Naive thymus-derived CD4-positive, alpha-beta T cell (primary cell): ENCODE measurements around the gene JDP2. TPM values are rescaled to one million over a fixed set of nuclear protein-coding genes. Genes with fewer than 3 reads are reported as not detected.
A peak's percentile ranks its signal among the peaks of the same experiment; 100 is the strongest.

Experiments used
- ATAC-seq: fragments of 150-1000 bp; cut with Tn5 transposase; 2 replicates; pipeline ENCODE4 v1.10.0; 2021; ENCODE audit warnings: mild to moderate bottlenecking, moderate library complexity
- CTCF ChIA-PET: fragments of 350-600 bp; sonication (Branson Sonifier 250); formaldehyde crosslinking; loops from one replicate; lab custom pipeline; 2021; ENCODE audit warnings: antibody characterized with exemption; lab: Charles Lee
- POLR2A ChIA-PET: fragments of 350-600 bp; sonication (Branson Sonifier 250); formaldehyde crosslinking; loops from one replicate; lab custom pipeline; 2021; ENCODE audit warnings: antibody characterized with exemption, inconsistent platforms; lab: Charles Lee
- DNase-seq, 9 donors: peaks; one replicate each; pipeline versions ENCODE4 v3.0.0 to v3.0.0-alpha.2; 2020 to 2022; ENCODE audit warnings: mixed read lengths in 1 of 9
- H3K27ac ChIP-seq: one replicate; pipeline ENCODE4 v1.7.0; 2013; ENCODE audit warnings: mild to moderate bottlenecking, low read depth, low read length, moderate library complexity
- H3K27me3 ChIP-seq, 2 donors: one replicate each; pipeline ENCODE4 v1.7.0; 2013; ENCODE audit warnings: low read length in 2 of 2, mild to moderate bottlenecking in 2 of 2, moderate library complexity in 2 of 2; ENCODE audit not compliant: control insufficient read depth in 2 of 2, insufficient read depth in 2 of 2
- H3K36me3 ChIP-seq, 3 experiments: 1 replicate in 2 of 3; 2 replicates in 1 of 3; pipeline ENCODE4 v1.7.0; 2013; ENCODE audit warnings: low read length in 3 of 3, mild to moderate bottlenecking in 3 of 3, moderate library complexity in 1 of 3; ENCODE audit not compliant: insufficient read depth in 3 of 3, control insufficient read depth in 2 of 3
- H3K4me1 ChIP-seq, 2 donors: one replicate each; pipeline ENCODE4 v1.7.0; 2013; ENCODE audit warnings: low read length in 2 of 2, mild to moderate bottlenecking in 2 of 2, moderate library complexity in 1 of 2; ENCODE audit not compliant: control insufficient read depth in 2 of 2, insufficient read depth in 2 of 2
- H3K4me3 ChIP-seq: 2 replicates; pipeline ENCODE4 v1.7.0; 2013; ENCODE audit warnings: mild to moderate bottlenecking, low read length
- H3K9me3 ChIP-seq, 3 experiments: 1 replicate in 2 of 3; 2 replicates in 1 of 3; pipeline ENCODE4 v1.7.0; 2013; ENCODE audit warnings: low read length in 3 of 3; ENCODE audit not compliant: control insufficient read depth in 2 of 3
- H3K27ac Mint-ChIP-seq, 9 donors: one replicate each; pipeline ENCODE4 v1.8.0; 2020 to 2022; ENCODE audit warnings: mixed read lengths in 9 of 9, mild to moderate bottlenecking in 8 of 9, moderate library complexity in 5 of 9, inconsistent platforms in 2 of 9
- H3K27me3 Mint-ChIP-seq, 5 donors: one replicate each; pipeline ENCODE4 v1.8.0; 2021 to 2022; ENCODE audit warnings: mixed read lengths in 5 of 5, mild to moderate bottlenecking in 1 of 5
- H3K36me3 Mint-ChIP-seq, 5 donors: one replicate each; pipeline ENCODE4 v1.8.0; 2020 to 2022; ENCODE audit warnings: mixed read lengths in 5 of 5, mild to moderate bottlenecking in 3 of 5, inconsistent platforms in 1 of 5
- H3K4me1 Mint-ChIP-seq, 7 donors: one replicate each; pipeline ENCODE4 v1.8.0; 2020 to 2022; ENCODE audit warnings: mixed read lengths in 7 of 7, mild to moderate bottlenecking in 3 of 7, inconsistent platforms in 1 of 7
- H3K4me3 Mint-ChIP-seq, 10 donors: one replicate each; pipeline ENCODE4 v1.8.0; 2020 to 2022; ENCODE audit warnings: mild to moderate bottlenecking in 10 of 10, mixed read lengths in 10 of 10, moderate library complexity in 6 of 10, inconsistent platforms in 2 of 10
- H3K9me3 Mint-ChIP-seq, 11 donors: one replicate each; pipeline ENCODE4 v1.8.0; 2020 to 2022; ENCODE audit warnings: mixed read lengths in 11 of 11, mild to moderate bottlenecking in 4 of 11, inconsistent platforms in 1 of 11, moderate library complexity in 1 of 11
- intact Hi-C, 2 donors: fragments of 100-400 bp; cut with micrococcal nuclease; formaldehyde crosslinking; loops; one replicate each; pipeline ENCODE4 v1.15.1; 2023
- polyA plus RNA-seq, 2 donors: library from polyadenylated mRNA; unstranded; fragments of 300-500 nt; fragmentation: Illumina TruSeq; gene quantifications; one replicate each; pipeline ENCODE4 v1.2.3, GENCODE V29; 2021
- total RNA-seq, 6 experiments: library from RNA in 5 of 6; stranded (reverse) in 5 of 6; gene quantifications; 1 replicate in 5 of 6; 2 replicates in 1 of 6; pipeline ENCODE4 v1.2.3 and lab custom pipeline; 2021 to 2026

The JDP2 gene
- total and polyA plus RNA-seq, 7 experiments from 2014 or later = 0.86 to 29.0 (median 1.5) TPM; not detected in 2

DNA sequence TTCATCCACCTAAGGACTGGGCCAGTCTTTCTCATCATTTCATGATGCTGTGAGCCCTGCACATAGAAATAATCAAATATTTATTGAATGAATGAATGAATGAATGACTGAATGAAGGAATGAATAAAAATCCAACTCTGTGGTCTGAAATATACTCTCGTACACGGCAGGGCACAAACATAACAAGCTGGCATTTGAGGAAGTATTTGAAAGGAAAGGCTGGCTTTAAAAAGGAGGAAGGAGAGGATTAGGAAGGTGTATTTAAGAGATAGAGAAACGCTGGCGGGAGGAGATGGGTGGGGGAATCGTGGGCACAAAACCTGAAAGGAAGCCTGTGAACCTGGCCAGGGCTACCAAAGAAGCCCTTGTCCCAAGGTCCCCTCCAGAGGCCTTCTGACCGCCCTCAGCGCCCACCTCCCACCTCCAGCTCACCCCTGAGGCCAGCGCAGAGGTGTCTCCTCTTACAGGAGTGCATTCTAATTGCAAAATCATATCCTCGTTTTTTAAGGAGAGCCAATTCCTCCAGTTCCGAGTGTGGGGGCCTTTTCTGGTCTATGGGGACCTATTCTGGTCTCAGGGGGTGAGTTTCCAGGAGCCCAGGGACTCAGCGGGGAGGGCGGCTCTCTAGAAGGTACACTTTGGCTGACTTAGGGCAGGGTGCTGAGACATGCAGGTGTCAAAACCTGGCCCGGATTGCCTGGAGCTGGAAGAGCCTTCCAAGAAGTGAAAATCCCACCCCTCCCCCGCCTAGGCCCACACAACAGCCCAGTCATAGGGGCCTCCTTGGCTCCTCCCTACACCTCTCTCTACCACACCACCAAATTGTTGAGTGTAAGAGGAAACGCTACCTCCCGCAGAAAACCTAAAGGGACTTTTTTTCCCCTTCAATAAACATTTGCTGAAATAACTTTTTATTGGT lies 8.7 kb upstream of the JDP2 start:
- peak overlapping the region in 5 of 10 donors; percentile 16 to 75 (median 32) for H3K4me3 Mint-ChIP-seq
- H3K4me3 ChIP-seq = no peak overlapping the region
- peak; percentile 69 for ATAC-seq

DNA sequence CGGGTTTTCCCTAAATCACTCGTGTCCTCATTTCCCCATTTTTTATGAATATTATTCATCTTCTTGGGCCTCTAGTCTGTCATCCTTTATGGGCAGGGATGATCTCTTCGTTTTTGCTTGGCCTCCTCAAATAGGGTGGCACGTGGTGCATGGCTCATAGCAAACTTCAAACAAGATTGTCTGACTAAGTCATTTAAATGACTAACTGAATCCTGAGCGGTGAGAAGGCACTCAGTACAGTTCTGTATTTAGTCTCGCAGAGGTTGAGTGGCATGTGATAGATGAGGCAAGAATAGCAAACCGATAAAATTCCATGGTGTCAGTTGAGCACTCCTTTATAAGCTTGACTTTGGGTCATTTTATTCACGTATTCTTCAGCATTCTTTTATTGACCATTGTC lies 5.7 kb upstream of the JDP2 start:
- Mint-ChIP-seq H3K27ac (no peak overlapping the region), H3K36me3 (peaks cover 0 to 7% (median 0%) of the 10 kb centered on the region in 5 donors), H3K9me3 (peaks cover 0 to 9% (median 0%) of the 10 kb centered on the region in 11 donors), H3K27me3 (peaks cover 5 to 17% (median 11%) of the 10 kb centered on the region in 5 donors), H3K4me3 (no peak overlapping the region), H3K4me1 (peaks cover 0 to 45% (median 21%) of the 10 kb centered on the region in 7 donors)
- intact Hi-C loops = loop anchor here in 1 of 2 donors (10.0 kb wide), 1 partner anchor 87 kb away; no protein-coding TSS in a partner anchor
- H3K27me3 ChIP-seq = no peaks in the 10 kb centered on the region
- H3K4me3 ChIP-seq = no peak overlapping the region
- no peak overlapping the region for H3K27ac ChIP-seq
- no peak for DNase-seq
- H3K4me1 ChIP-seq = peaks cover 0 to 6% of the 10 kb centered on the region in 2 donors
- H3K36me3 ChIP-seq = no peaks in the 10 kb centered on the region
- ChIA-PET CTCF (no interaction called here), POLR2A (no interaction called here)
- no peaks in the 10 kb centered on the region for H3K9me3 ChIP-seq
- peak; percentile 23 for ATAC-seq

More for the DNA sequence above, 8.7 kb upstream of the JDP2 start:
- DNase-seq = peak in 3 of 9 donors; percentile 17 to 62 (median 19)
- peak overlapping the region in 3 of 9 donors; percentile 5 to 89 (median 55) for H3K27ac Mint-ChIP-seq
- Histone ChIP-seq H3K4me1 (peaks cover 0 to 6% of the 10 kb centered on the region in 2 donors), H3K36me3 (no peaks in the 10 kb centered on the region), H3K9me3 (no peaks in the 10 kb centered on the region), H3K27ac (no peak overlapping the region), H3K27me3 (no peaks in the 10 kb centered on the region)
- H3K9me3 Mint-ChIP-seq = peaks cover 0 to 3% (median 0%) of the 10 kb centered on the region in 11 donors
- POLR2A ChIA-PET = no interaction called here
- intact Hi-C loops = no loop called here
- CTCF ChIA-PET = interaction anchor here (0.5 to 0.7 kb wide), 2 partner anchors 106 to 621 kb away, joined by 3 to 4 read pairs; no protein-coding TSS in a partner anchor
- peaks cover 0 to 33% (median 14%) of the 10 kb centered on the region in 7 donors for H3K4me1 Mint-ChIP-seq
- H3K36me3 Mint-ChIP-seq = no peaks in the 10 kb centered on the region
- H3K27me3 Mint-ChIP-seq = peaks cover 0 to 4% (median 0%) of the 10 kb centered on the region in 5 donors

DNA sequence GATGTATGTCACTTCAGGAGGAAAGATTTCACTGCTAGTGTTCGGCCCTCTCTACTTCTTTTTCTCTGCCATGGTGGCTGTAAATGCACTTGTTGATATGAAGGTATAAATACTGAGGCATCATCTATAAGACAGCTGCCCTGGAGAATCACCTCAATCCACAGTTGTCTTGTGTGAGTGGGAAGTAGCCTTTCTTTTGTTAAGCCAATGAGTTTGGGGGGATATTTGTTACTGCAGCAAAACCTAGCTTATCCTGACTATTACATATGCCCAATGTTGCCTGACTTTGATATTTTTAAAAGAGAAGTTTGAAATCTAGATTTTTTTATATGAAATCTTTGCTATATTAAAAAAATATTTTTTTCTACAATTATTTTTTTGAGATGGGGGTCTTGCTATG lies 3.3 kb upstream of the JDP2 start:
- Histone ChIP-seq H3K4me1 (no peaks in the 10 kb centered on the region), H3K27me3 (no peaks in the 10 kb centered on the region), H3K27ac (no peak overlapping the region), H3K9me3 (no peaks in the 10 kb centered on the region), H3K36me3 (no peaks in the 10 kb centered on the region), H3K4me3 (no peak overlapping the region)
- Mint-ChIP-seq H3K4me1 (peaks cover 0 to 32% (median 14%) of the 10 kb centered on the region in 7 donors), H3K27ac (no peak overlapping the region), H3K4me3 (no peak overlapping the region), H3K27me3 (peaks cover 5 to 27% (median 18%) of the 10 kb centered on the region in 5 donors), H3K36me3 (peaks cover 0 to 7% (median 0%) of the 10 kb centered on the region in 5 donors), H3K9me3 (peaks cover 0 to 9% (median 0%) of the 10 kb centered on the region in 11 donors)
- CTCF ChIA-PET = interaction anchor here (0.6 kb wide), 1 partner anchor 115 kb away, joined by 5 read pairs; no protein-coding TSS in a partner anchor
- intact Hi-C loops = loop anchor here in 1 of 2 donors (10.0 kb wide), 1 partner anchor 90 kb away; no protein-coding TSS in a partner anchor
- POLR2A ChIA-PET = no interaction called here
- DNase-seq = no peak
- ATAC-seq = no peak

DNA sequence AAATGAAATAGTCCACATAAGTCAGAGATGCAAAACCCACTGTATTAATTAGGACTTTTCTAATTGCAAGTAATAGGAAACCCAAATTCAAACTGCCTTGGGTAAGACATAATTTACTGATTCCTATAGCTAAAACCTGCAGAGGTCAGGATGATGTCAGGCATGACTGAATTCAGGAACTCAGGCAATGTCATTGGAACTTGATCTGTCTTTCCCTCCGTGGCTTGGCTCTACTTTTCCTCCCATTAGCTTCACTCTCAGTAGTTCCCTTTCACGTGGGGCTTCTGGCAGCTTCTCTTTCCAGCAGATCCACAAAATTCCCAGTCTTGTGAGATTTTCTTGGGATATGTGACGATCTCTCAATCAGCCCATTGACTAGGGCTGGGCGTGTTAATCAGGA lies 2.4 kb upstream of the JDP2 start:
- Histone ChIP-seq H3K4me3 (no peak overlapping the region), H3K27me3 (no peaks in the 10 kb centered on the region), H3K27ac (no peak overlapping the region), H3K9me3 (no peaks in the 10 kb centered on the region), H3K36me3 (no peaks in the 10 kb centered on the region), H3K4me1 (no peaks in the 10 kb centered on the region)
- intact Hi-C loops = loop anchor here (5.0 to 10.0 kb wide), 2 partner anchors 62 to 91 kb away; no protein-coding TSS in a partner anchor
- H3K27me3 Mint-ChIP-seq = peaks cover 5 to 35% (median 18%) of the 10 kb centered on the region in 5 donors
- ChIA-PET POLR2A (no interaction called here), CTCF (no interaction called here)
- peaks cover 0 to 7% (median 0%) of the 10 kb centered on the region in 5 donors for H3K36me3 Mint-ChIP-seq
- H3K9me3 Mint-ChIP-seq = peaks cover 0 to 9% (median 0%) of the 10 kb centered on the region in 11 donors
- H3K27ac Mint-ChIP-seq = peak overlapping the region in 1 of 9 donors; percentile 84
- H3K4me3 Mint-ChIP-seq = peak overlapping the region in 1 of 10 donors; percentile 40
- DNase-seq (no peak), ATAC-seq (no peak)
- peaks cover 0 to 27% (median 8%) of the 10 kb centered on the region in 7 donors for H3K4me1 Mint-ChIP-seq

DNA sequence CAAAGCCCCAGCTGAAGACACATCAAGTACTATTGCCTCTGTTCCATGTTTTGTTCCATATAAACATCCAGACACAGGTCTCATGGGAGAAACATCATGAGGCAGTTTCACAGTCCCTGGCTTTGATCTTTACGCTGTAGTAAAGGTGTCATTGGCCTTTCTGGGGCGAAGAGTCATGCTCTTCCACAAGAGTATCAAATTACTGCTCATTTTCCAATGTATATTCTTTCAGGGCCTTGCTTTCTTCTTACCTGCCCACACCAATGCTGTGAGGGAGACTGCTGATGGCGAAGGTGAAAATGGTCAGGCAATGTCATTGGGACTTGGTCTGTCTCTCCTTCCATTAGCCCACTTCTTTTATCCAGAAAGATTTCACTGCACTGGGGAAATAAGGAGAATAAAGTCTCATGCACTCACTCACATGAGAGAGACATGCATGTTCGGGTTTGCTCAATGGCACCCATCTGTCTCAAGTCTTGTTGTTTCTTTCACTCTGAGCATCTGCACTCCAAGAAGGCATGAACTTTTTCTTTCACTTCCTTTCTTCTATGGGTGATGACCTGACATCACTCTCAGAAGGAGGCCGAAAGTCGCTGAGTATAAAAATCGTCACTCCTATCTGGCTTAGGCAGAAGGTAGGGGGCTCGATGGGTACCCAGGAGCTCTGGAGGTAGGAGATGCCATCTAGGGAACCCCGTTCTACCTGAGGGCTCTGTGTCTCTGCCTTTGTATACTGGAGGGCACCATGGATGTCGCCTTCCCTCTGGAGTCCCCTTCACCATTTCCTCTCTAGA lies 1.3 kb upstream of the JDP2 start:
- Mint-ChIP-seq H3K27me3 (peaks cover 5 to 37% (median 18%) of the 10 kb centered on the region in 5 donors), H3K4me3 (peak overlapping the region; percentile 51 to 73 (median 68)), H3K4me1 (peaks cover 0 to 22% (median 8%) of the 10 kb centered on the region in 7 donors), H3K9me3 (peaks cover 0 to 9% (median 0%) of the 10 kb centered on the region in 11 donors), H3K36me3 (peaks cover 0 to 7% (median 0%) of the 10 kb centered on the region in 5 donors), H3K27ac (peak overlapping the region in 1 of 9 donors; percentile 70)
- intact Hi-C loops = loop anchor here (5.0 to 10.0 kb wide), 2 partner anchors 61 to 92 kb away; no protein-coding TSS in a partner anchor
- H3K27ac ChIP-seq = no peak overlapping the region
- POLR2A ChIA-PET = no interaction called here
- no peaks in the 10 kb centered on the region for H3K4me1 ChIP-seq
- no peaks in the 10 kb centered on the region for H3K27me3 ChIP-seq
- no peaks in the 10 kb centered on the region for H3K9me3 ChIP-seq
- CTCF ChIA-PET = no interaction called here
- H3K36me3 ChIP-seq = no peaks in the 10 kb centered on the region
- DNase-seq (peak in 1 of 9 donors; percentile 11), ATAC-seq (peak; percentile 42)
- H3K4me3 ChIP-seq = peak overlapping the region; percentile 41

DNA sequence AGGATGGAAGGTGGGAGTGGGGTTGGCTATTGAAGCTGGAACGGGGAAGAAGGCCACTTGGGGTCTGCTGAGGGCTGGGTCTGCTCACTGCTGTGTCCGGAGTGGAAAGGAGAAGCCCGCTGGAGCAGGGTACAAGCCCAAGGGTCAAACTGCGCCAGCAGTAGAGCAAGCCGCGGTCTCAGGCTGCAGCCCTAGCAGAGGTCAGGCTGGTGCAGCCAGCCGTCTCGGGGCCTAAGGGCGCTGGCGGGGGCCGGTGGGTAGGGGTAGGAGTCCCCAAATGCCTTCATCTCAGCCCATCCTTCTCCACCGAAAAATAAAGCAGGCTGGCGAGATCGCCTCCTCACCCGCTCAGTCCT lies 718 bp upstream of the JDP2 start:
- H3K9me3 ChIP-seq = no peaks in the 10 kb centered on the region
- H3K27ac ChIP-seq = no peak overlapping the region
- Mint-ChIP-seq H3K4me1 (peaks cover 0 to 20% (median 8%) of the 10 kb centered on the region in 7 donors), H3K36me3 (peaks cover 0 to 7% (median 0%) of the 10 kb centered on the region in 5 donors), H3K9me3 (peaks cover 0 to 9% (median 0%) of the 10 kb centered on the region in 11 donors), H3K4me3 (peak overlapping the region; percentile 51 to 73 (median 68)), H3K27ac (peak overlapping the region in 1 of 9 donors; percentile 70), H3K27me3 (peaks cover 5 to 37% (median 17%) of the 10 kb centered on the region in 5 donors)
- H3K4me1 ChIP-seq = no peaks in the 10 kb centered on the region
- ChIA-PET CTCF (no interaction called here), POLR2A (no interaction called here)
- intact Hi-C loops = loop anchor here (5.0 to 10.0 kb wide), 2 partner anchors 60 to 92 kb away; no protein-coding TSS in a partner anchor
- no peaks in the 10 kb centered on the region for H3K36me3 ChIP-seq
- H3K27me3 ChIP-seq = no peaks in the 10 kb centered on the region
- peak; percentile 16 for ATAC-seq
- peak overlapping the region; percentile 41 for H3K4me3 ChIP-seq
- DNase-seq = no peak
